ENCODE results near the gene EPHB2.
"Not testable (repeated sequence)": the region's sequence is repeated elsewhere in the genome, so short reads cannot be mapped to it uniquely, and the experiment has no call there.

Gene EPHB2

GRCh38 chr1:22832414-22832786 is 121.8 kb downstream of the EPHB2 start:
- DNase-seq (ENCODE audit: extremely low read depth, low read depth) = no peak
- no peak for TF ChIP-seq CTCF (IDR thresholded peaks at IDR 0.05; ENCODE audit: low read depth, low read length)

- no peak for DNase-seq (ENCODE audit: extremely low read depth, low read depth)
- no peak for TF ChIP-seq CTCF (IDR thresholded peaks at IDR 0.05; ENCODE audit: low read depth, low read length)
Measured at GRCh38 chr1:22833699-22834098, 123.1 kb downstream of the EPHB2 start.

DNA sequence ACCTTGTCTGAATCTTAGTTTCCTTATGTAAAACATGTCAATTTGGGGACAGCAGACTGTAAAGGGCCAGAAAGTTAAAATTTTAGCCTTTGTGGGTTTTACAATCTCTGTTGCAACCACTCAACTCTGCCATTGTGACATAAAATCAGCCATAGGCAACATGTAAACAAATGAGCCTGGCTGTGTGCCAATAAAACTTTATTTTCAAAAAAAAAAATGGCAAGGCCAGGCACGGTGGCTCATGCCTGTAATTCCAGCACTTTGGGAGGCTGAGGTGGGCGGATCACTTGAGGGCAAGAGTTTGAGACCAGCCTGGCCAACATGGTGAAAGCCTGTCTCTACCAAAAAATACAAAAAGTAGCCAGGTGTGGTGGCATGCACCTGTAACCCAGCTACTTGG is 123.8 kb downstream of the EPHB2 start:
- DNase-seq (ENCODE audit: extremely low read depth, low read depth) = not testable (repeated sequence)

DNA sequence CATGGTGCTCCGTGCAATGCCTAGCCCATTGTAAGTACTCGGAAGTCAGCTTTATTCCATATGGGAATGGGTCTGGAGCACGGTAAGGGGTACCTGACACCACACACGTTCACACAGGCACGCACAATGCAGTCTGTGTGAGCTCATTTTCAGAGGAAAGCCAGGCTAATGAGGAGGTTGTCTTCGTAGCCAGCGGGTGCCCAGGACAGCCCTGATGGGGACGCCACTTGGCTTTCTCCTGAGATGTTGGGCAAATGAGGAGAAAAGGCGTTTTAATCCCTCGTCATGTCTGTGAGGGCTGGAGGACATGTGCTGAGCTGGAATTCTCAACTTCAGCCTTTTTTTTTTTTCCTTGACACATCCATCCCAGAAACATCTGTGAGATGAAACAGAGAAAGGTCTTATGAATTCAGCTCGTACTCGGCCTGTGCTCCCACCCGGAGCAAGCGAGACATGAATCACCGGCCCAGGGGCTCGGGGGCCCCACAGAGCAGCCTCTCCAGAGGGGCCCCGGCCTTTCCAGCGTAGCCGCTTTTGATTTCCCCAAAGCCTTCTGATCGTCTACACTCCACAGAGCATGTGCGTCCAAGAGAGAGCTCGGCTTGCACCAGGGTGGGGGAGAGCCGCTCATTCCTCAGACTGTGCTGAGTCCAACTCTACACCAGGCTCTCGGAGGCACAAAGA is 125.1 kb downstream of the EPHB2 start:
- no peak for DNase-seq (ENCODE audit: extremely low read depth, low read depth)
- no peak for TF ChIP-seq CTCF (IDR thresholded peaks at IDR 0.05; ENCODE audit: low read depth, low read length)

GRCh38 chr1:22836850-22837249 is 126.2 kb downstream of the EPHB2 start:
- DNase-seq (ENCODE audit: extremely low read depth, low read depth) = no peak
- TF ChIP-seq CTCF (IDR thresholded peaks at IDR 0.05; ENCODE audit: low read depth, low read length) = no peak

DNA sequence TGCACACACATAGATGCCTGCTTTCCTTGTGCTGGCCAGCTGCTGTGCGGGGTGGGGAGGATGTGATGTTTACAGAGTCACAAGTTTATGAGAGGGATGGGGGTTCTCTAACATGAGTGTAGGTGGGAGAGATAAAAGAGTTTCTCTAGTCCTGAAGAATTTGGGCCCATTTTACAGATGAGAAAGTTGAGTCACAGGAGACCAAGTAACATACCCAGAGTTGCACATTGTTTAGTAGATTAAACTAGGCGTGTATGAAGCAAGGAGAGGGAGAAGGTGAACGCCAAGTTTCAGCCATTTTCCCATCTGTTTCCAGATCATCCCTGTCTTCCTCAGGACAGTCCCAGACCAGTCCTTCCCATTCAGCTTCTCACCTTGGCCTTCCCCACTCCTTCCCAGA is 126.7 kb downstream of the EPHB2 start:
- DNase-seq (ENCODE audit: extremely low read depth, low read depth) = no peak
- TF ChIP-seq CTCF (IDR thresholded peaks at IDR 0.05; ENCODE audit: low read depth, low read length) = no peak

DNA sequence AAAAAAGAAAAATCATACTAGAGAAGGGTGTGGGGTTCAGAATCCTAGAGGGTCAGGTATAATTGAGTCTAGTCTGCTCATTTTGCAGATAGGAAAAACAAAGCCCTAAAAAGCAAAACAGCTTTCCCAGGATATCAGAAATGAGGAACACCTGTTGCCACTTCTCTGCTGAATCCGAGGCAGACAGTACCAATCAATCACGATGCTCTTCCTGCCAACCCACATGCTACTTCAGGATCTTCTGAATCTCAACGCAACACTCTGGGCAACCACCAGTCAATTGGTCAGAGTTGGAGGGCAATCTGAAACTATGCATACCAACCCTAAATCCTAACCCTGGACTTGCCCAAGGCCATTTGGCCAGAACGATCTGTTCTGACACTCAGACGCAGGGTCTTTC is 128.3 kb downstream of the EPHB2 start:
- no peak for TF ChIP-seq CTCF (IDR thresholded peaks at IDR 0.05; ENCODE audit: low read depth, low read length)

GRCh38 chr1:22839806-22840205 is 129.2 kb downstream of the EPHB2 start:
- TF ChIP-seq CTCF (IDR thresholded peaks at IDR 0.05; ENCODE audit: low read depth, low read length) = no peak
- DNase-seq (ENCODE audit: extremely low read depth, low read depth) = no peak

More for the DNA sequence above, 128.3 kb downstream of the EPHB2 start:
- DNase-seq (ENCODE audit: extremely low read depth, low read depth) = no peak
